HG03354 (cell line): Measurements from ENCODE around the gene GRIN2A.

Source experiments
- ATAC-seq: cut with Tn5 transposase; IDR thresholded peaks from one replicate; pipeline ENCODE4 v1.9.1; 2021; ENCODE audit warnings: mild to moderate bottlenecking; ENCODE audit not compliant: unreplicated experiment, poor library complexity, severe bottlenecking

GRIN2A gene

GRCh38 chr16:10141671-10142070, 40.6 kb downstream of the GRIN2A start:
- no peak for ATAC-seq

- ATAC-seq = no peak
Observed at GRCh38 chr16:10138881-10139280, 43.3 kb downstream of the GRIN2A start.

GRCh38 chr16:10137341-10137740, 44.9 kb downstream of the GRIN2A start:
- ATAC-seq = no peak

- ATAC-seq = no peak
Observed at GRCh38 chr16:10136916-10137315, 45.3 kb downstream of the GRIN2A start.

GRCh38 chr16:10130538-10130937, 51.7 kb downstream of the GRIN2A start:
- ATAC-seq = no peak

- ATAC-seq = no peak
Observed at GRCh38 chr16:10128397-10129258, 53.6 kb downstream of the GRIN2A start.

- ATAC-seq = no peak
Observed at GRCh38 chr16:10126686-10127085, 55.5 kb downstream of the GRIN2A start.

GRCh38 chr16:10123141-10123540, 59.1 kb downstream of the GRIN2A start:
- ATAC-seq = no peak

GRCh38 chr16:10122546-10122945, 59.7 kb downstream of the GRIN2A start:
- ATAC-seq = no peak

- no peak for ATAC-seq
Observed at GRCh38 chr16:10121897-10122425, 60.3 kb downstream of the GRIN2A start.

- ATAC-seq = no peak
Observed at GRCh38 chr16:10121491-10121890, 60.7 kb downstream of the GRIN2A start.

- no peak for ATAC-seq
Observed at GRCh38 chr16:10120953-10121352, 61.3 kb downstream of the GRIN2A start.

GRCh38 chr16:10114409-10114808, 67.8 kb downstream of the GRIN2A start:
- no peak for ATAC-seq

- no peak for ATAC-seq
Observed at GRCh38 chr16:10113248-10113647, 69.0 kb downstream of the GRIN2A start.

- no peak for ATAC-seq
Observed at GRCh38 chr16:10112021-10112420, 70.2 kb downstream of the GRIN2A start.

GRCh38 chr16:10111156-10111761, 71.0 kb downstream of the GRIN2A start:
- ATAC-seq = no peak

GRCh38 chr16:10110552-10110951, 71.7 kb downstream of the GRIN2A start:
- no peak for ATAC-seq

- no peak for ATAC-seq
Observed at GRCh38 chr16:10107081-10107480, 75.1 kb downstream of the GRIN2A start.

- ATAC-seq = no peak
Observed at GRCh38 chr16:10103700-10104099, 78.5 kb downstream of the GRIN2A start.

- no peak for ATAC-seq
Observed at GRCh38 chr16:10103118-10103517, 79.1 kb downstream of the GRIN2A start.

GRCh38 chr16:10100829-10101228, 81.4 kb downstream of the GRIN2A start:
- ATAC-seq = no peak
